ENCODE measurements around the gene DTYMK.
A peak's percentile ranks its signal among the peaks of the same experiment; 100 is the strongest.

DTYMK gene

DNA sequence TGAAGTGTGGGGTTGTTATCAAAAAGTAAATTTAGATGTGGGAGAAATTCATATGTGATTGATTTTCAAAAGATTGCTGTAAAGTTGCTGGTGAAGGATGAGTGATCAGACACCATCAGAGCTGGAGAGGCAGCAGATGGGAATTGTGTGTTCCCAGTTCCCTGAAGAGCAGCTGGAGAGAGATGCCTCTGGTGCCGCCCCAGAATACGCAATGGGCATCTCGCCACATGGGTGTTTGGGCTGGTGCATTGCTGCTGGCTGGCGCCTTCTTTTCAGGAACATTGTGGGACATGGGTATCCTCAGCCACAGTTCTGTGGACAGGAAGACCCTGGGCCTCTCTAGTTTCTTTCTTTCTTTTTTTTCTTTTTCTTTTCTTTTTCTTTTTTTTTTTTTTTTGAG, 37.2 kb downstream of the DTYMK start:
- DNase-seq (ENCODE audit: low spot score): no peak

DNA sequence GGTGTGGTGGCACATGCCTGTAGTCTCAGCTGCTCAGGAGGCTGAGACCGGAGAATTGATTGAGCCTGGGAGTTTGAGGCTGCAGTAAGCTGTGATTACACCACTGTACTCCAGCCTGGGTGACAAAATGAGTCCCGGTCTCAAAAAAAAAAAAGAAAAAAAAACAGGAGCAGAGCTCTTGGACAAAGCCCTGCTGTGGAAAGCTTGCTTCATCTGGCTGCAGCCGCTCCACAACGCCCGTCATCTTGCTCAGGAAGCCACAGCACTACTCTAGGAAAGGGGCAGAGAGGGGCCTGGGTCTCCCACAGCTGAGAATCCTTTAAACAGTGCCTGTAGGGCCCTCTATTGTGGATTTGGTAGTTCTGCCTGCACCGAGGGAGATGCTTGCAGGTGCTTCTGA, 38.2 kb downstream of the DTYMK start:
- no peak for DNase-seq (ENCODE audit: low spot score)

DNA sequence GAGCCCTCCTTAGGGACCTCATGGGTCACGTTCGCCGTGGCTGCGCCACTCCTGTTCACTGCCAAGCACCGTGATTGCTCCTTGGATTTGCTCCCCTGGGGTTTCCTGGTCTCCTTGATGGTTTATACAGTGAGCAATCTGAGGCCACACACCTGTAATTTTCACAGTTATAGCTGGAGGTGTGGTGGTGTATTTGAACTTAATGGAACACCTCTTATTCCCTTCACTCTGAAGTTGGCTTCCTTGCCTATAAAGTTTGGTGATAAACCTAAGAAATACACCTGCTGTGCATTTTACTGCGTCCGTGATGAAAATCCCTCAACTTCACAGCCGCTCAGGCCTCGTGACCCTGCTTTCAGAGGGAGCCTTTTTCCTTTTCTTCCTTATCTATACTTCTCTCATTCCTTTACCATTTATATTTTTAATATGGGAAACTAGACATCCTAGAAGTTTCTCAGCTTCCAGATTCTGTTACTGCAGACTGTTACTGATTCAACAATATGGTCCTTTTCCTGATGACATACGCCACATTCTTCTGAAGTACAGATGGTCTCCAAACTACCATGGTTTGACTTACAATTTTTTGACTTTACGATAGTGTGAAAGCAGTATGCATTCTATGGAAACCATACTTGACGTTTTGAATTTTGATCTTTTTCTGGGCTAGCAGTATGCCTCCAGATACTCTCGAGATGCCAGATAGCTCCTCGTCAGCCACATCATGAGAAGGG, 40.5 kb downstream of the DTYMK start:
- DNase-seq (ENCODE audit: low spot score): no peak

DNA sequence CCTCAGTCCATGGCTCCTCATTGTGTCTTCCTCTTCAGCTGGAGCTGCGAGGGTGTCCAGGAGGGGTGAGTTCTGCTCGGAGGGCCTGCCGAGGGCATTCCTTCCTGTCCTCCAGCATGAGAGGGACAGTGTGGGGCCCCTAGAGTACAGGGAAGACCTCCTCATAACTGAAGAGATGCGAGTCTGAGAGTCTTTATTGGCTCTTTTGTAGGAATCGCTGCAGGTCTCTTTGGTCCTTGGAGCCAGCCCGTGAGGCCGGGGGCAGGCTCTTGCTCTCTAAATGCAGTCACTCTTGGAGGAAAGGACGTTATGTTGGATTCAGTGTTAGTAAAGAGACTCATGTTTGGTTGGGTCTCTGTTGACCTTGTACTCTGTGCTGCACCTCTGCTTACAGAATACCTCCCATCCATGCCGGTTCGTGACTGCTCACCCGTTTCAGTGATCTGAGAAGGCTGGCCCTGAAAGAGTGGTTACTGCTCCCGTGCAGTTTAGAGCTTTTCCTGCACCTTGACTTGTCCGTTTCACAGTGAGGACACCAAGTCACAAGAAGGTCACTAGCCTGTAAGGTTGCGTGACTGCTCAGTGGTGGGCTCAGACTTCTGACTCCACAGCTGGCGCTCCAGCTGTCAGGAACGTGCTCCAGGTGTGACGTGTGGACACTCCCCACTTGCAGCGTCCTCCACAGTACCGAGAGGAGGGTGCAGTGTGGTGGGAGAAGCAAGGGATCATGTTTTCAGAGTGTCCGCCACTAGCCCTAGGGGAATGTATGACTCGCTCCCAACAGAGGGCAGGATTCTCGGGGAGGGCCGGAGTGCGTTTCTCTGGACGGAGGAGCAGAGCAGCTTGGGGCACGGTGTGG, 41.3 kb downstream of the DTYMK start:
- no peak for DNase-seq (ENCODE audit: low spot score)

DNA sequence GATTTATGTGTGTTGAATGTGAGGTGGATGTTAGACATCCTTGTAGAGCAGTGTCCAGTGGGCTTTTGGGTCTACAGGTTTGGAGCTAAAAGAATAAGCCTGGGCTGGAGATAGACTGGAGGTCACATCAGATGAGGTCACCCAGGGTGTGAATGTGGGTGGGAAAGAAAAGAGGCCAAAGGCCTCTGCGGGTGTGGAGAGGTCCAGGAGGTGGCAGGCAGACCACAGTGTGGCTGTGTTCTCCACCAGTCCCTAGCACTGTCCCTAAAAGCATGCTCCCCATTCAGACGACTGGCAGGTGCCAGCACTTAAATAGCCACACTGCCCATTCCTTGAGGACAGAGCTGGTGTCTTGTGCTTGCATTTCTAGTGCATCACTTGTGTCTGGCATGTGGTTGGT, 45.0 kb downstream of the DTYMK start:
- no peak for DNase-seq (ENCODE audit: low spot score)

DNA sequence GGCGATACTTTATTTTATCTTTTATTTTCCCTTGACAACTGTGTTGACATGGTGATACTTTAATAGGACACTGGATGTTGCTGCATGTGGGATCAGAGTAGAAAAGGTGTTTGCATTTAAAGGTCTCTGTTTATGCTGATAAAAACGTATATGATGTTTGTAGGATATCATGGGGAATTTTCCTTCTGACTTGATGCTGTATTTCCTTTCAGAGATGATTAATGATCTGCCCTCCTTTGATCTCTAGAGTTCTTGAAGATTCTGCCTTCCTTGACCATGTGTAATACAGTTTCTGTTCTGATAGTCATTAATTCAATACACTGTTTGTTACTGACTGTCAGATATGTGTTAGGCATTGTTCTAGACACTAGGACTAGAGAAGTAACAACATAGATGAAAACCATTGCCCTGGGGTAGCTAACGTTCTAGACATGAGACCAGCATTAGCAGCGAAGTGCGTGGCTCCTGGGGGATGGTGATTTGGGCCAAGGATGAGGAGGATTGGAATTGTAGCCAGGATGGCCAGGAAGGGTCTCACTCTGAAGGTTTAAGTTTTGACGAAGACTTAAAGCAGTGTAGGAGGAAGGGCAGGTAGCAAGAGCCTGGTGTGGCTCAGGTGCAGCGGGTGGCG, 46.3 kb downstream of the DTYMK start:
- DNase-seq (ENCODE audit: low spot score): no peak

DNA sequence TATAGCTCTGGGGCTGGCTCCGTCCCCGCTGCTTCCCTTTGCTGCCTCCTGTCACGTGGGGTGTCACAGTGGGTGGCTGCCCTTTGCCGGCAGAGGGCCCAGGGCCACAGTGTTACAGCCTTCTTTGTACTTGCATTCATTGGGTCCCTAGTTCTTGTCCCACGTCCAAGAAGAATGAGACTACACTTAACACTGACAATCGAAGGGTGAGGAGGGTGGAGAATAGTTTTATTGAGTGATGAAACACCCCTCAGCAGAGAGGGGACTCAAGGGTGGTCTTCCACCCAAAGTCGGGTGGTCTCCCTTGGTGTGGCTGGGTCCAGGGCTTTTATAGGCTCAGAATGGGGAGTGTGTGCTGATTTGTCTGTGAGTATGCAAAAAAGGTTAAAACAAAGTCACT, 47.2 kb downstream of the DTYMK start:
- no peak for DNase-seq (ENCODE audit: low spot score)

DNA sequence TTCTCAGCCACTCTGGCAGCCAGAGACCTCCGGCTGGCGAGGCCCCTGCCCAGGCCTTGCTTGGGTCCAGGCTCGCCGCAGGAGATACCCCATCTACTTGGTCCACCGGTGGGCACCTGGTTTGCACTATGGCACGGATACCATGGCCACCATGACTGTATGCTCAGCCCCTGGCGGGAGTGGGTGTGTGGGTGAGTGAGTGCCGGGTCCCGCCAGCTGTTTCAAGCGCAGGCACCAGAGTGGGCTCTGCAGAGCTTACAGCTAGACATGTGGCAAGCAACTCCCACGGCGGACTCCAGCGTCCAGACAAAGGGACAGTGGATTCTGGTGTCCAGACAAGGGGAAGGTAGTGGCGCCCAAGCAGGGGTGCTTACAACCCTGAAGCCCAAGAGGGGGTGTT, 47.7 kb downstream of the DTYMK start:
- DNase-seq (ENCODE audit: low spot score): no peak

DNA sequence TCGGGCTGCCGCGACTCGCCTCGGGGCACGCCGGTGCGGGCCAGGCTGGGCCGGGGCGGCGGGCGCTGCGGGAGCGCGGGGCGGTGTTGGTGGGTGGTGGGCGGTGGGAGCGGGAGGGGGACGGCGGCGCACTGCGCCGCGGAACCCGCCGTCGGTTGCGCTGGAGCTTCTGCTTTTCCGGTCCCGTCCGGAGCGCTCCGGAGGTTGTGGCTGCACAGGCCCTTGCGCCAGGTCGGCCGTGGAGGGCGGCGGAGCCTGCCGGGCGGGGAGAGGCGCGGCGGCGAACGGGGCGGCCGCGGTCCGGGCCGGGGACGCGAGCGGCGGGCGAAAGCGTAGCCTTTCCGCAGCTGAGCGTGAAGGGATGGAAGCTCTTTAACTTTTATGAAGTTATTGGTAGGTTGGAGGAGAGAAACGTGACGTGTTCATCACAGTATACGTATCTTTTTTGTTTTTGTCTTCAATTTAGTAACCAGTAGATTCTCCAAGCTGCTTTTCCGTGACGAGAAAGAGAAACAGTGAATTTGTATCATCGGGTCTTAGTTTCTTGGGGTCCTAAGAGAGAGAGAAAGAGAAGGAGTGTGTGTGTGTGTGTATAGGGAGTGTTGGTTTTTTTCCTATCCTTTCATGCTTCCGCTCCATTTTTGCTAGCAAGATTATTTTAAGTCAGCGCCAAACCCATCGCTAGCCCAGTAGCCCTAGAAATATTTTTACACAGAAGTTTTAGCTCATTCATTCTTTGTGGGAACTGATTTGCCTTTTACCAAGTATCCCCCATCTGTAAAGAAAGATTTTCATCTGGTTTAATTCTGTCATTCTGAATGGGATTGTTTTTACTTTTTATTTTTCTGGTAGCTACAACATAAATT, 48.6 kb downstream of the DTYMK start:
- no peak for DNase-seq (ENCODE audit: low spot score)

DNA sequence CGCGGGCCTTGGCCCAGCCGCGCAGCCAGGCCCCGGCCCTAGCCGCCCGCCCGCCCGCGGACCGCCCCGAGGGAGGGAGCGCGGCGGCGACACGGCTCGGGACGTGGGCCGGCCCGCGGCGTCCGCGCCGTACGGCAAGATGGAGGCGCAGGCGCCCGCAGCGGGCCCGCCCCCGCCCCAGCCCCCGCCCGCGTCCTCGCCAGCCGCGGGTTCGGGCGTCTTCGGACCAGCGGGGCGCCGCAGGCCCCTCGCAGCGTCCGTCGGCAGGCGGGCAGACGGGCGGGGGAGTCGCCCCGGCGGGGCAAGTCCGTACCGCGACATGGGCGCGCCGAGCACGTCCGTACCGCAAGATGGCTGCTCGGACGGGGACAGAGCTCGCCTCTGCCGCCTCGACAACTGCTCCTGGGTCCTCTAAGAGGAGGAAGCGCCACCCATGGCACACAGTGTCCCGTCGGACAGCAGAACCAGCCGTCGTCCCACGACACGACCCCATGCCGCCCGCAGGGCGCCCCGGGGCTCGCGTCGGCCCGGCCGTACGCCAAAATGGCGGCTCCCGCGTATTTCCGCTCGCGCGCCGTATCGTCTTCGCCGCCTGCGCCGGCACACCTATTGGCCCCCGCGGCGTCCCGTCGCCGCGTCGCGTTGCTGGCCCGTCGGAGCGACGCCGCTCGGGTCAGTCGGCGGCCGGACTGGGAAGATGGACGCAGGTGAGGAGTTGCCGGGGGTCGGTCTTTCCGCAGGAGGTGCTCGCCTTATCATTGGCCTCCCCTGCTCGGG, 49.4 kb downstream of the DTYMK start, which contains the start of the genes ATG4B and THAP4:
Gene ATG4B (plus strand): TSS at position 676 of the 777 bp plus-strand sequence. CDS start 22 bp downstream, at position 698.
Gene THAP4 (minus strand): TSS at position 141 of the 777 bp plus-strand sequence. CDS start 141 bp downstream, outside the sequence.
- peak; percentile 94 for DNase-seq (ENCODE audit: low spot score)

DNA sequence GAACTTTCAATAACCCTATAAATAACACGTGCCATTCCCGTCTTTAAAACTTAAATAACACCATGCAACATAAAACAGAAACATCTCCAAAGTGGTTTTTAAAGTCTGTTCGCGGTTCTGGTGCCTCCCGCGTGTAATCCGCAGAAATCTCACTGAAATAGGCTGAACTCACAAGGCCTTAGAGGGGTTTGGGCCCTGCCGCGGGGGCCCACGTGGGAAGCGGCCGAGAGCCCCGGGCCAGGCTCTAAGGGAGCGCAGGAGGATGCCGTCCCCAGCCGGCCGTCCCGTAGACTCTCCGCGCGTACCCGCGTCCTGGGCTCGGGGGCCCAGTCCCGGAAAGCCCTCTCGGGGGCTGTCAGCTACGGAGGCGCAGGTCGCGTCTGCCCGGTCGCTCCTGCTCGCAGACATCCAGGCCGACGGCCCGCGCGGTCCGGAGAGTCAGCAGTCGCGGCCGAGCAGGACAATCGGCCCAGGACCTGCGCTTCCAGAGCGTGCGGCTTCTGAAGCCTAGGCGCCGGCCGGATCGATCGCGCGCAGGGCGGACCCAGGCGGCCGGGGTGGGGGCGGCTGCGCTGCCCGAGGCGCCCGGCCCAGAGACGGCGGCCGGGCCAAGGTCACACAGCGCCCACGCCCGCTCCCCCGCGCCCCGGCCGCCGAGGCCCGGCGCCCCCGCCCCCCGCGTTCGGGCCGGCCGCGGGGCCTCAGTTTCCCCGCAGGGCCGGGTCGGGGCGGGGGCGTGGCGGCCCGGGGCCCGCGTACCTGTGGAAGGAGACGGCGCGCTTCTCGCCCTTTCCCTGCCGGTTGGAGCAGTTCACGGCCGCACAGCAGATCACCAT, 50.2 kb downstream of the DTYMK start:
- no peak for DNase-seq (ENCODE audit: low spot score)

DNA sequence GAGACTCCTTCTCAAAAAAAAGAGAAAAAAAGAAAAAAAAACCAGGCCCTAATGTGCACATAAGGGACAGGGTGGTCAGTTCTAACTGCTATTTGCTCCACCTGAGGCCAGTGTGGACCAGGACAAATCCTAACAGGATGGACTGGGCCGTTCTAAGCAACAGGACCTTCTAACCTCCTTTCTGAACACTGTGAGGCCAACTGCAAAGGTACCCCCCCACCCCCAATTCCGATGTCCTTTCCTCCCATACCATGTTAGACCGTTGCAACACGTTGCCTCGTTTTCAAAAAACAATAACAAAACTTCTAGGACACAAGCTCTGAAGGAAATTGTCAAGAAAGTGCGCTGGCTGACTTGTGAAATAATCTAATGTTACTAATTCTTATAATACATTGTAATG, 50.9 kb downstream of the DTYMK start:
- DNase-seq (ENCODE audit: low spot score): no peak

DNA sequence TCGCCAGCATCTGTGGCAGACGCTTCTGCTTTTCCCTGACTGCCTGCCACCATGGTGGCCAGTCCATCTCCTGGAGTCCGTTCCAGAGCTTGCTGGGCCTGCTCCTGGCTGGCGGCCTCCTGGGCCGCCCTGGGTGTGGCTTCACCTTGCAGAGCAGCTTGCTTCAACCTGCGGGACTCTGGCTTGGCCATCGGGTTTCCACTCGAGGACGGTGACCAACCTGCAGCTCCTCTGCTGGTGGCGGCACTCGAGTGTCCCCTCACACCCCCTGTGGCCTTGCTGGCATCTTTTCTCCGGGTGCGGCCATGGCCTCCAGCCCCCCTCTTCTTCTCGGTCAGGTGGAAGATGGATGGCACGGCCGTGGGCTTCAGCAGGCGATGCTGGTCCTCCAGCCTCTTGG, 53.1 kb downstream of the DTYMK start:
- no peak for DNase-seq (ENCODE audit: low spot score)

DNA sequence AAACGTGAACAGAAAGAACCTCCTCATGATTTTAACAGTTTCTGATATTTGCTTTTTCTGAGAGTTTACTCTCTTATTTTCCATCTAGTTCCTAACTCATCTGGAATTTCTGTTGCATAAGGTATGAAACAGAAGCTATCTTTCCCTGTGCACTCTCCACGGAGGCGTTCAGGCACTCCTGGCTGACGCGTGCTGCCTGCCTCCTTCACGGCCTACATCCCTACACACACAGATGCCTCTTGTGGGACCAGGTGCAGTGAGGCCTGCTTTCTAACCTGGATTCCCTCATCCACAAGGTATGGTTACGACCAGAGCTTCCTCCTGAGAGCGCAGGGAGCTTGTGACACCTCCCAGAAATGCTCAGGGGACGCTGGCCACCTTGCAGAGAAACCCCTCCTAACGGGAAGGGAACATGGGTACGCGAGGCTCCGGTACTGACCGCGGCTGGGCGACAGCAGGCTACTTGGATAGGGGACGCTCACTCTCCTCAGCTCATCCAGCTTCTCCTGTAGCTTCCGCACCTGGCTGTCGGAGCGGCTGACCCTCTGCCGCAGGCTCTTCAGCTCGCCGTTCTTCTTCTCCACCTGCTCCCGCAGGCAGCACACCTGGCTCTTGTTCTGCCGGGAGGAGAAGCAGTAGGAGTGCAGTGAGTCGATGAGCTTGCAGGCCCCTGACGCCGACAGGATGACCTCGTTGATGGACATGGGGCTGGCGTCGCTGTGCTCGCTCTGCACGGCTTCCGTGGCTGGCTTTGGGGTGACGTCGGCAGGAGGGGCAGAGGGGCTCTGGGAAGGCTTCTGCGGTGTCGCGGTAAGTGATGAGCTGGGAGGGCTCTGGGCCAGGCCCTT, 53.9 kb downstream of the DTYMK start:
- no peak for DNase-seq (ENCODE audit: low spot score)

DNA sequence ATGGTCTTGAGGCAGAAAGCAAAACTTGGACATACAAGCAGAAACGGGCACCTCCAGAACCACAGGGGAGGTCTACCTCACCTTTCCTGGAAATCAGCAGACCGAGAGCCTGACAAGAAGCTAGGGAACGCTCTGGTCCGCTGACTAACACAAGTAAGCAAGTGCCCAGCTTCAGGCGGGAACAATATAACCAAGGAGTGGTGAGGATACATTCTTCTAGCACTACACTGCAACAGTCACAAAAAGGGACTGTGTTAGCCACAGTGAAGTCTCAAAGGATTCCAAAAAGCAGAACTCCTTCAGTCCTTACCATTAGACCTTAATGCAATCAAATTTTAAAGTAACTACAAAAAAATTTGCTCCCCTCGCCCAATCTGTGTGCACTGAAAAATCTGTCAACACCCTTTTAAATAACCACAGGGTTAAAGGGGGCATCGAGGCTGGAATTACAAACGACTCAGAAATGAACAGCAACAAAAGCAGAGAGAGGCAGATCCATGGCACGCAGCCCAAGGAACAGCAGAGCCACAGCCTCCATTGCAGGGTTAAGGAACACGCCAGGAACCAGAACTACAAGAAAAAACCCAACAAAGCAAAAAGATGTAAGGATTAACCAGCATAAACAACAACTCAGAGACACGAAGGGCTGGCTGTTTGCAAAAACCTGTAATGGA, 56.7 kb downstream of the DTYMK start:
- DNase-seq (ENCODE audit: low spot score): no peak

DNA sequence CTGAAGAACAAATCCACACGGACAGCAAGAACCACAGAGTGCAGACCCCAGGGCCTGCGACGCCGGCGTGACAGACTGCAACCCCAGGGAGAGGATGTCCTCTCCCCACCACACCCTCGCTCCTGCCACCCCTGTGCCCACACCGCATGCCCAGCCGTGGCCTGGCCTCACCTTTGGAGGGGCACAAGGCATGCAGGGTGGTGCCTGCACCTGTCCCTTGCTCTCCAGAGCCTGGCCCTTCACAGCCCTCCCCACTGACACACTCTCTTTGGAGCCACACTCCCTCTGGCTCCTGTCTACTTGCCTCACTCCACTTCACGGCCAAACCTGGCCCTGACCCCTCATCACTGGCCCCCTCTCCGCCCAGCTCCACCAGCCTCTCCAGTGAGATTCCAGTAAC, 58.9 kb downstream of the DTYMK start:
- DNase-seq (ENCODE audit: low spot score): no peak

Measured in left forelimb (tissue), 1 donor.